Endothelial cell of umbilical vein (primary cell): ENCODE measurements around the gene PCDHGA2. TPM values are rescaled to one million over a fixed set of nuclear protein-coding genes. Genes with fewer than 3 reads are reported as not detected.

ENCODE experiments used
- BruUV-seq: library from RNA; stranded (reverse); fragments of 400-500 nt; replicated peaks from 2 replicates; lab custom pipeline; 2021; lab: Mats Ljungman, UMichigan
- CTCF ChIA-PET: fragments of 300-600, 350-600 bp; sonication (Branson Sonifier 250); formaldehyde crosslinking; loops from one replicate; lab custom pipeline; 2021; ENCODE audit warnings: antibody characterized with exemption, inconsistent platforms; lab: Charles Lee
- POLR2A ChIA-PET: fragments of 300-600, 350-600 bp; sonication (Branson Sonifier 250); formaldehyde crosslinking; loops from one replicate; lab custom pipeline; 2021; ENCODE audit warnings: antibody characterized with exemption, inconsistent platforms; lab: Charles Lee
- DNase-seq: peaks from one replicate; pipeline ENCODE4 v3.0.0-alpha.2; 2011; ENCODE audit warnings: low read depth, low spot score
- FAIRE-seq: peaks from 2 replicates; lab custom pipeline; 2011; peaks lifted over from hg19 to GRCh38; lab: Jason Lieb, UNC
- H2AFZ ChIP-seq: 2 replicates; pipeline ENCODE4 v1.6.0; 2012; ENCODE audit warnings: low read depth, low read length, control low read depth, inconsistent platforms
- H3K27ac ChIP-seq: 2 replicates; pipeline ENCODE4 v1.5.1; 2011; ENCODE audit warnings: low read depth, mild to moderate bottlenecking, control low read depth, low read length, moderate library complexity; ENCODE audit not compliant: insufficient read depth
- H3K27me3 ChIP-seq, 2 experiments: 2 replicates each; pipeline versions ENCODE4 v1.6.0 to v1.6.1; 2011; ENCODE audit warnings: low read length in 2 of 2, mixed read lengths in 1 of 2; ENCODE audit not compliant: control insufficient read depth in 2 of 2, insufficient read depth in 2 of 2
- H3K36me3 ChIP-seq, 2 experiments: 2 replicates in 1 of 2; 3 replicates in 1 of 2; pipeline ENCODE4 v1.5.1; 2011; ENCODE audit warnings: low read length in 2 of 2, mild to moderate bottlenecking in 1 of 2, moderate library complexity in 1 of 2; ENCODE audit not compliant: control insufficient read depth in 2 of 2, insufficient read depth in 2 of 2; ENCODE audit errors: extremely low read depth in 1 of 2
- H3K4me1 ChIP-seq: 3 replicates; pipeline ENCODE4 v1.5.1; 2011; ENCODE audit warnings: mild to moderate bottlenecking, low read length; ENCODE audit not compliant: control insufficient read depth, insufficient read depth; ENCODE audit errors: extremely low read depth
- H3K4me2 ChIP-seq: 2 replicates; pipeline ENCODE4 v1.6.1; 2011; ENCODE audit warnings: low read length, control low read depth, mixed read lengths; ENCODE audit not compliant: insufficient read depth
- H3K4me3 ChIP-seq, 3 experiments: fragments of 200-600 bp in 1 of 3; sonication (generic), shearing (Covaris generic) in 1 of 3; replicated peaks in 1 of 3; 2 replicates each; pipeline ENCODE4 v1.5.1; 2011 to 2016; ENCODE audit warnings: control low read depth in 3 of 3, low read length in 3 of 3, mild to moderate bottlenecking in 2 of 3, inconsistent platforms in 1 of 3, low read depth in 1 of 3, moderate library complexity in 1 of 3; ENCODE audit not compliant: insufficient read depth in 1 of 3
- H3K79me2 ChIP-seq: 2 replicates; pipeline ENCODE4 v1.6.0; 2012; ENCODE audit warnings: low read length, inconsistent platforms; ENCODE audit not compliant: control insufficient read depth, insufficient read depth
- H3K9ac ChIP-seq: replicated peaks from 2 replicates; pipeline ENCODE3; 2011; ENCODE audit warnings: low read length, control low read depth; ENCODE audit not compliant: insufficient read depth; ENCODE audit errors: extremely low read depth
- H3K9me1 ChIP-seq: replicated peaks from 3 replicates; pipeline ENCODE4 v1.6.0; 2011; ENCODE audit warnings: mild to moderate bottlenecking, low read length; ENCODE audit not compliant: control insufficient read depth, insufficient read depth; ENCODE audit errors: extremely low read depth
- H3K9me3 ChIP-seq: replicated peaks from 2 replicates; pipeline ENCODE4 v1.5.1; 2012; ENCODE audit warnings: low read length, inconsistent platforms; ENCODE audit not compliant: control insufficient read depth, insufficient read depth
- H4K20me1 ChIP-seq: replicated peaks from 2 replicates; pipeline ENCODE3; 2011; ENCODE audit warnings: mild to moderate bottlenecking, low read length; ENCODE audit not compliant: control insufficient read depth, insufficient read depth; ENCODE audit errors: extremely low read depth
- FOS ChIP-seq: IDR thresholded peaks from 2 replicates; pipeline ENCODE4 v1.6.1; 2011; ENCODE audit warnings: mild to moderate bottlenecking, low read length, moderate library complexity, borderline replicate concordance; ENCODE audit not compliant: insufficient read depth
- GATA2 ChIP-seq: IDR thresholded peaks from 2 replicates; pipeline ENCODE4 v1.7.0; 2011; ENCODE audit warnings: low read depth, mild to moderate bottlenecking, moderate library complexity, mixed read lengths, low read length; ENCODE audit not compliant: insufficient read length, insufficient read depth
- JUN ChIP-seq: IDR thresholded peaks from 2 replicates; pipeline ENCODE4 v1.6.1; 2011; ENCODE audit warnings: borderline replicate concordance, low read depth; ENCODE audit not compliant: insufficient read length, insufficient read depth
- MAX ChIP-seq: IDR thresholded peaks from 2 replicates; pipeline ENCODE4 v1.6.1; 2011; ENCODE audit not compliant: insufficient read depth, insufficient read length
- MYC ChIP-seq: IDR thresholded peaks from one replicate; pipeline ENCODE4 v1.6.1; 2011; ENCODE audit warnings: mild to moderate bottlenecking, low read depth, low read length
- POLR2AphosphoS5 ChIP-seq: IDR thresholded peaks from 2 replicates; pipeline ENCODE4 v1.6.1; 2012; ENCODE audit warnings: low read depth, mild to moderate bottlenecking, control low read depth, low read length, moderate library complexity; ENCODE audit not compliant: insufficient read depth
- dilution Hi-C: fragments of 300-500 bp; cut with MboI; formaldehyde crosslinking; loops from one replicate; pipeline ENCODE4 v1.15.0; 2019; ENCODE audit warnings: low sequenced_read_pairs; ENCODE audit not compliant: extremely low pct_ligation_motif_present
- intact Hi-C: fragments of 100-400 bp; cut with micrococcal nuclease; formaldehyde crosslinking; loops from one replicate; pipeline ENCODE4 v1.10.0; 2022
- polyA plus RNA-seq, 4 experiments: library from polyadenylated mRNA; depleted of rRNA in 3 of 4; stranded (reverse) in 3 of 4; unstranded in 1 of 4; fragments of >200 nt; gene quantifications; 2 replicates each; pipeline versions ENCODE4 v1.2.1 to v1.2.3, GENCODE V29; 2011 to 2012; ENCODE audit warnings: missing spikeins in 1 of 4
- total RNA-seq: library from RNA; stranded (reverse); gene quantifications from 2 replicates; pipeline ENCODE4 v1.2.3, GENCODE V29; 2021

The PCDHGA2 gene
- total and polyA plus RNA-seq, 2 donors (not counting 3 experiments of a cell fraction or from before 2014, with no cell fraction given): 1.2 to 2.0 TPM

GRCh38 chr5:141342773-141343172 lies 4.2 kb downstream of the PCDHGA2 start:
- no TSS peak for BruUV-seq
- Histone ChIP-seq H3K9me1 (no peaks in the 10 kb centered on the region), H3K27ac (no peak overlapping the region), H4K20me1 (no peaks in the 10 kb centered on the region), H3K9me3 (no peaks in the 10 kb centered on the region), H3K36me3 (no peaks in the 10 kb centered on the region), H3K9ac (no peak overlapping the region), H2AFZ (no peak overlapping the region), H3K4me3 (no peak overlapping the region), H3K79me2 (no peaks in the 10 kb centered on the region), H3K4me2 (no peak overlapping the region), H3K27me3 (peaks cover 12 to 32% of the 10 kb centered on the region in 2 experiments), H3K4me1 (peaks cover 3% of the 10 kb centered on the region)
- ChIA-PET POLR2A (no interaction called here), CTCF (interaction anchor here (1.2 to 3.8 kb wide), 9 partner anchors 8 to 224 kb away, joined by 3 to 38 read pairs (median 9); partner anchors contain the start of genes PCDHGA1 and PCDHGA10)
- FAIRE-seq: no peak
- no peak for DNase-seq
- intact Hi-C loops (loop anchor here (2.0 kb wide), 1 partner anchor 22 kb away; the partner anchor contains the start of gene TAF7), dilution Hi-C loops (no loop called here)
- TF ChIP-seq FOS (no peak), MAX (no peak), GATA2 (no peak), JUN (no peak), POLR2AphosphoS5 (no peak), MYC (no peak)
